HFFc6 (cell line): ENCODE results near the gene PCSK6. TPM values are rescaled to one million over a fixed set of nuclear protein-coding genes. Genes with fewer than 3 reads are reported as not detected.

Experiments
- DNase-seq: peaks from one replicate; pipeline ENCODE4 v3.0.0-alpha.2; 2018
- H3K27ac Mint-ChIP-seq: 2 replicates; pipeline ENCODE4 v1.8.0; 2020; ENCODE audit warnings: mild to moderate bottlenecking, mixed read lengths
- H3K27me3 Mint-ChIP-seq: 2 replicates; pipeline ENCODE4 v1.8.0; 2021; ENCODE audit warnings: mild to moderate bottlenecking, moderate library complexity, mixed read lengths; ENCODE audit not compliant: insufficient read depth
- H3K36me3 Mint-ChIP-seq: 2 replicates; pipeline ENCODE4 v1.8.0; 2021; ENCODE audit warnings: low read depth, mixed read lengths
- H3K4me1 Mint-ChIP-seq: 2 replicates; pipeline ENCODE4 v1.8.0; 2020; ENCODE audit warnings: low read depth, mixed read lengths
- H3K4me3 Mint-ChIP-seq: 2 replicates; pipeline ENCODE4 v1.8.0; 2020; ENCODE audit warnings: mild to moderate bottlenecking, moderate library complexity, mixed read lengths
- H3K9me3 Mint-ChIP-seq: 2 replicates; pipeline ENCODE4 v1.8.0; 2020; ENCODE audit warnings: mild to moderate bottlenecking, mixed read lengths
- total RNA-seq, 6 experiments: library from RNA; stranded (reverse); fragmentation: NEBNext Ultra II Directional; extraction: Animal tissue kit (Norgen Biotek cat#: 25700); gene quantifications; 2 replicates in 1 of 6; 3 replicates in 5 of 6; pipeline ENCODE4 v1.2.3, GENCODE V29; 2021
- TF ChIP-seq, protein P1 (sequence below): fragments of 200-600 bp; sonication (generic); IDR thresholded peaks from 2 replicates; pipeline ENCODE4 v1.5.0; 2021; ENCODE audit warnings: antibody characterized with exemption, mild to moderate bottlenecking

Gene PCSK6
- total RNA-seq, 6 experiments from 2014 or later: not detected

DNA sequence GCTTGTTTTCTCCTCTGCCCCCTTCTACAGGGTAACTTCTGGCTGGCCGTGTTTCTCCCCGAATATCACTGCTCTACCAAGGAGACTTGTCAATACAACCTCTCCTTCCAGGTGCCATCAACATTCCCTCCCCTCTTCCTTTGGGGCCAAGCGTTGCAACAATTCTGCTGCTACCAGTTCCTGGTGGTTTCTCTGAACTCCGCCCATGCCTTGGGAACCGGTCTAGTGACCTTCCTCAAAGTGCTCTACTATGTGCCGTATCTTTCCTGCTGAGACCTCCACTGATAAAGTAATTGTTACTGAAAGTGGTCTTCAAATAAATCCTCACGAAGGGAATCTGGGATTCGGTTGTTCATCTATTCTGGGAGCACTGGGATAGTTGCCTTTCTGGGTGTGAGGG, 26.2 kb downstream of the PCSK6 start:
- TF ChIP-seq, protein P1, sequence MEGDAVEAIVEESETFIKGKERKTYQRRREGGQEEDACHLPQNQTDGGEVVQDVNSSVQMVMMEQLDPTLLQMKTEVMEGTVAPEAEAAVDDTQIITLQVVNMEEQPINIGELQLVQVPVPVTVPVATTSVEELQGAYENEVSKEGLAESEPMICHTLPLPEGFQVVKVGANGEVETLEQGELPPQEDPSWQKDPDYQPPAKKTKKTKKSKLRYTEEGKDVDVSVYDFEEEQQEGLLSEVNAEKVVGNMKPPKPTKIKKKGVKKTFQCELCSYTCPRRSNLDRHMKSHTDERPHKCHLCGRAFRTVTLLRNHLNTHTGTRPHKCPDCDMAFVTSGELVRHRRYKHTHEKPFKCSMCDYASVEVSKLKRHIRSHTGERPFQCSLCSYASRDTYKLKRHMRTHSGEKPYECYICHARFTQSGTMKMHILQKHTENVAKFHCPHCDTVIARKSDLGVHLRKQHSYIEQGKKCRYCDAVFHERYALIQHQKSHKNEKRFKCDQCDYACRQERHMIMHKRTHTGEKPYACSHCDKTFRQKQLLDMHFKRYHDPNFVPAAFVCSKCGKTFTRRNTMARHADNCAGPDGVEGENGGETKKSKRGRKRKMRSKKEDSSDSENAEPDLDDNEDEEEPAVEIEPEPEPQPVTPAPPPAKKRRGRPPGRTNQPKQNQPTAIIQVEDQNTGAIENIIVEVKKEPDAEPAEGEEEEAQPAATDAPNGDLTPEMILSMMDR: no peak
- no peak for DNase-seq
- Mint-ChIP-seq H3K4me1 (no peaks in the 10 kb centered on the region), H3K27me3 (peaks cover 31% of the 10 kb centered on the region), H3K9me3 (no peaks in the 10 kb centered on the region), H3K4me3 (no peak overlapping the region), H3K27ac (no peak overlapping the region), H3K36me3 (peaks cover 12% of the 10 kb centered on the region; the same call in 1 of the 2 replicates)

DNA sequence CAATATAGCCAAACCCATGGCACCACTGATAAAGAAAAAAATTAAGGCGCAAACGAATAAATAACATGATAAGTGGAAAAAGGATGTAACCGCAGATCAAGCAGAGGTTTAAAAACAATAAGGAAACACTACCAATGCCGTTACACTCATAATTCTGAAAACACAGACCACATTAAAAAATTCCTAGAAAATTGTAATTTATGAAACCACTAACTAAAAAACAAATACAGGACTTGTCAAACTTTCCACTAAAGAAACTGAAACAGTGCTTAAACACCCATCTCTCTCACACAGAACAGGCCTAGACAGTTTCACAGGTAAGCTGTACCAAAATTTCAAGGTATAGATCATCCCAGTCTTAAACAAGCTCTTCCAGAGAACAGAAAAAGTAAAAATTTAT, 28.4 kb downstream of the PCSK6 start:
- no peak overlapping the region for H3K27ac Mint-ChIP-seq
- no peak overlapping the region for H3K4me3 Mint-ChIP-seq
- no peaks in the 10 kb centered on the region for H3K9me3 Mint-ChIP-seq
- no peak for DNase-seq
- H3K27me3 Mint-ChIP-seq: peaks cover 36% of the 10 kb centered on the region
- TF ChIP-seq, protein P1: no peak
- peaks cover 2% of the 10 kb centered on the region; the same call in 1 of the 2 replicates for H3K4me1 Mint-ChIP-seq
- H3K36me3 Mint-ChIP-seq: peaks cover 9% of the 10 kb centered on the region; the same call in 1 of the 2 replicates

DNA sequence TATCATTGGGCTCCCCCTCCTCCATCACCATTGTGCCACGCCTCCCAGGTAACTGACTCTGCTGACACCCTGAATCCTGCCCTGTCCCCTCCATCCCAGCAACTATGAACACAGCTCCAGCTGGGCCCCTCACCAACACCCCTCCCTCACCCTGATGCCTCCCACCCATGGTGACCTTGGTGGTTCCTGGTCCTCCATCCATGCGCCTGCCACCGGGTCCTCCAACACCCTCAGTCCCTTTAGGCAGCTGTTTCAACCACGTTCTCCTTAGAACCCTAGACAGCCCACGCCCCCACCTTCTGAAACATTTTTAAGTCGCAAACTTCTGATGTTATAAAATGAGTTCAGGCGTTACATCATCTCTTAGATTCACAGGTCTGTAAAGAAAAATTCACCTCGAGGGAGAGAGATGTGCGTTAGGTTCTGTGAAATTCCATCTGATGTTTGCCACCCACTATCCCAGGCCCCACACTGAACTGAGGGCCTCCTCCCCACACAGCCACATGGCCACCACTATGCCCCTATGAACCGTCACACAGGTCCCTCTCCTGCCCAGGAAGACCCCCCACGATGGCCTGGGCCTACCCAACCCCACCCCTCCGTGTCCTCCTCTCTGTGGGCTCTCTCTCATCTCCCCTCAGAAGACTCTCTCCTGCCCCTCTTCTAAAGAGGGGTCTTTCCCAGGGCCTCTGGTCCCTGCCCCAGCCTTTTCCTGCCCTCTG, 29.8 kb downstream of the PCSK6 start:
- Mint-ChIP-seq H3K4me1 (peaks cover 14% of the 10 kb centered on the region), H3K9me3 (no peaks in the 10 kb centered on the region), H3K27me3 (peaks cover 29% of the 10 kb centered on the region), H3K27ac (no peak overlapping the region), H3K36me3 (no peaks in the 10 kb centered on the region), H3K4me3 (no peak overlapping the region)
- TF ChIP-seq, protein P1: no peak
- no peak for DNase-seq

DNA sequence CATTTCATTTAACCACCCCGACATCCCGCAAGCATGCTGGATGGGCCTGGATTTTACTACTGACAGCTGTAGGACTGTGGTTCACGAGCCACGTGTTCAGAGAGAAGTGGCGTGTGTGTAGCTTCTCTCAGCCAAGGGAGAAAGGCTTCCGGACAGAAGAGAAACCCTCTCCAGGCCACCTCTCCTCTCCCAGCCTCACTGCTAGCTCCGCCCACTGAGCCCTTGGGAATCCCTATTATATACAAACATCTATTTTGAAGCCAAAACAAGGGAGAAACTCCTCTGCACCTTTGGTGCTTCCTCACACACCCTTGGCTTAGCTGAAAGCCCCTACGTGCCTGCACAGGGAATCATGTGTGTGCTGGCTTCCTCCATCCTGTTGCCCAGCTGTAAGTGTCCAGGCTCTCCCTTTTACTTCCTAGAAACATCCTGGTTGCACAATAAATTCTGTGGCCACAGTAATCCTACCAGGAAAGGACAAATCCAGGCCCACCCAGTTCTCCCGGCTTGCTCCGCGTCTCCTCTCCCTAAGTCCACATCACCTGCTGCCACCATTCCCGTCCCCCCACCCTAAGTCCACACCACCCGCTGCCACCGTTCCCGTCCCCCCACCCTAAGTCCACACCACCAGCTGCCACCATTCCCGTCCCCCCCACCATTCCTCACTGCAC, 30.5 kb downstream of the PCSK6 start:
- no peaks in the 10 kb centered on the region for H3K36me3 Mint-ChIP-seq
- H3K4me3 Mint-ChIP-seq: no peak overlapping the region
- TF ChIP-seq, protein P1: no peak
- H3K4me1 Mint-ChIP-seq: peaks cover 14% of the 10 kb centered on the region
- H3K27me3 Mint-ChIP-seq: peaks cover 29% of the 10 kb centered on the region
- H3K9me3 Mint-ChIP-seq: no peaks in the 10 kb centered on the region
- no peak for DNase-seq
- no peak overlapping the region for H3K27ac Mint-ChIP-seq

DNA sequence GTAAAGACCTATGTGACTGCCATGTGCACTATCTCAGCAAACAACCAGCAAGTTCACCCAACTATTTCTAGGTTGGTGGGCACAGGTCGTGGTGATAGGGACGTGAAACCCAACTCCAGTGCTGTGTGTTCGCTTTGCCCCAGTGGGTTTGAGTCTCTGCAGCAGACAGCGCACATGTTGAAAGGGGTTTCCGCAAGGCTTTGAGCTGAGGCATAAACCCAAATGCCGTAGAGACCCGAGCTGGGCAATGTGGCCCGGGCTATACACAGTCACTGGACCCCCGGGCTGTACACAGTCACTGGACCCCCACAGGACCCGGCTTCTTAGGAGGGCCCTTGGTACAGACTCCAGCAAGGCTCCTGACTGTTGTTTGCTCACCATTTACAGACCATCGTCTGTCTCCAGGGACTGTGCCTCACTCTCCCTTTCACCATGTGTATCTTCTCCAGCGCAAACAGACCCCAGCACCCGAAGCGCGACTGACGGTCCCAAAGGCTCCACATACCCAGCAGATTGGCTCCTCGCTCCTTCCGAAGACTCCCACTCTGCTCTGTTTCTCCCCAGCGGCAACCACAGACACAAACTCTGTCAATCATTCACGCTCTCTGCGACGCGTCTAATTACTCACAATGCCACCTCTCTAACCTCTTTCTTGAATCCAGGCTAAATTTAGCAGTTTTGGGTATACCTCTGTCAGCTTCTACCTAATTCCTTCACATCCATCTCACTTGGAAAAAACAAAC, 31.2 kb downstream of the PCSK6 start:
- no peak for DNase-seq
- H3K4me1 Mint-ChIP-seq: peaks cover 14% of the 10 kb centered on the region
- no peak overlapping the region for H3K27ac Mint-ChIP-seq
- H3K9me3 Mint-ChIP-seq: no peaks in the 10 kb centered on the region
- peaks cover 23% of the 10 kb centered on the region for H3K27me3 Mint-ChIP-seq
- TF ChIP-seq, protein P1: no peak
- H3K4me3 Mint-ChIP-seq: no peak overlapping the region
- no peaks in the 10 kb centered on the region for H3K36me3 Mint-ChIP-seq
